GM12878 (cell line): Measurements from ENCODE around the gene ACSL3. TPM values are rescaled to one million over a fixed set of nuclear protein-coding genes. Genes with fewer than 3 reads are reported as not detected.

Source experiments
- ATF3 ChIP-seq: IDR thresholded peaks from 2 replicates; pipeline ENCODE4 v1.6.1; 2011; ENCODE audit warnings: low read depth, mild to moderate bottlenecking, low read length, moderate library complexity, borderline replicate concordance; ENCODE audit errors: extremely low read depth
- BHLHE40 ChIP-seq, 2 experiments: fragments of 450-650 bp in 1 of 2; IDR thresholded peaks; 2 replicates each; pipeline ENCODE4 v1.6.1; 2011 to 2017; ENCODE audit warnings: low read depth in 2 of 2, borderline replicate concordance in 1 of 2, improper control_type of control experiment in 1 of 2, low read length in 1 of 2, mild to moderate bottlenecking in 1 of 2
- CUX1 ChIP-seq: IDR thresholded peaks from 2 replicates; pipeline ENCODE4 v1.6.1; 2012; ENCODE audit warnings: improper control_type of control experiment, low read depth, low read length; ENCODE audit not compliant: insufficient replicate concordance
- HDAC2 ChIP-seq: fragments of 200-600 bp; sonication (generic); IDR thresholded peaks from 2 replicates; pipeline ENCODE4 v1.6.1; 2017
- HDAC6 ChIP-seq: fragments of 200-600 bp; sonication (generic); IDR thresholded peaks from one replicate; pipeline ENCODE4 v1.8.0; 2017; ENCODE audit warnings: antibody characterized with exemption; ENCODE audit not compliant: unreplicated experiment
- IRF4 ChIP-seq: IDR thresholded peaks from 2 replicates; pipeline ENCODE4 v1.6.1; 2011; ENCODE audit warnings: low read depth, low read length
- IRF5 ChIP-seq: fragments of 450-650 bp; IDR thresholded peaks from 2 replicates; pipeline ENCODE4 v1.6.1; 2017; ENCODE audit warnings: borderline replicate concordance
- LARP7 ChIP-seq: fragments of 450-650 bp; IDR thresholded peaks from 2 replicates; pipeline ENCODE4 v1.6.1; 2017; ENCODE audit warnings: mild to moderate bottlenecking
- MEF2A ChIP-seq: IDR thresholded peaks from 2 replicates; pipeline ENCODE4 v1.6.1; 2011; ENCODE audit warnings: low read depth, mild to moderate bottlenecking, low read length, moderate library complexity; ENCODE audit not compliant: insufficient read depth
- MTA2 ChIP-seq: fragments of 450-650 bp; IDR thresholded peaks from 2 replicates; pipeline ENCODE4 v1.6.1; 2016; ENCODE audit warnings: low read depth, mild to moderate bottlenecking, moderate library complexity
- NRF1 ChIP-seq: conservative IDR thresholded peaks from 2 replicates; pipeline ENCODE4 v1.6.1; 2011; ENCODE audit warnings: mild to moderate bottlenecking, low read depth, low read length, improper control_type of control experiment
- RAD51 ChIP-seq: fragments of 450-650 bp; IDR thresholded peaks from 2 replicates; pipeline ENCODE4 v1.6.1; 2016; ENCODE audit warnings: moderate library complexity, mild to moderate bottlenecking, inconsistent platforms
- SIN3A ChIP-seq: IDR thresholded peaks from 2 replicates; pipeline ENCODE4 v1.6.1; 2012; ENCODE audit warnings: low read depth, low read length, improper control_type of control experiment
- SMAD1 ChIP-seq: fragments of 450-650 bp; IDR thresholded peaks from 2 replicates; pipeline ENCODE4 v1.6.1; 2018; ENCODE audit warnings: mild to moderate bottlenecking, low read depth; ENCODE audit not compliant: partially characterized antibody
- SMARCA5 ChIP-seq: fragments of 450-650 bp; IDR thresholded peaks from 2 replicates; pipeline ENCODE4 v1.6.1; 2017; ENCODE audit warnings: mild to moderate bottlenecking
- SREBF1 ChIP-seq: IDR thresholded peaks from 2 replicates; pipeline ENCODE4 v1.6.1; 2012; ENCODE audit warnings: mild to moderate bottlenecking, low read length
- TAF1 ChIP-seq: IDR thresholded peaks from 2 replicates; pipeline ENCODE4 v1.6.1; 2011; ENCODE audit warnings: mild to moderate bottlenecking, low read depth, low read length, borderline replicate concordance
- YY1 ChIP-seq: IDR thresholded peaks from 2 replicates; pipeline ENCODE4 v1.6.1; 2011; ENCODE audit warnings: low read depth, mild to moderate bottlenecking, low read length
- ZBTB11 ChIP-seq: fragments of 450-650 bp; formaldehyde crosslinking; IDR thresholded peaks from 2 replicates; pipeline ENCODE4 v1.5.0; 2022; ENCODE audit warnings: mild to moderate bottlenecking, missing genetic modification characterization
- polyA plus RNA-seq, 11 experiments: library from polyadenylated mRNA; depleted of rRNA in 4 of 11; unstranded in 6 of 11; stranded (reverse) in 5 of 11; fragments of >200 nt; fragmentation: Nextera tagmentation in 4 of 11; fragmentation: Illumina TruSeq in 1 of 11; extraction: Ambion mirVana in 4 of 11; extraction: Trizol in 1 of 11; gene quantifications; 1 replicate in 1 of 11; 2 replicates in 10 of 11; pipeline versions ENCODE4 v1.2.1 to v1.2.3, GENCODE V29; 2011 to 2016; ENCODE audit warnings: inconsistent platforms in 2 of 11, missing spikeins in 2 of 11, low read depth in 1 of 11
- total RNA-seq, 4 experiments: library from RNA; depleted of rRNA in 3 of 4; stranded (reverse); fragments of >200 nt in 3 of 4; fragmentation: Illumina TruSeq in 1 of 4; extraction: Trizol in 1 of 4; gene quantifications; 2 replicates each; pipeline versions ENCODE4 v1.2.1 to v1.2.3, GENCODE V29; 2013 to 2021

The ACSL3 gene
- total and polyA plus RNA-seq, 10 of the 15 experiments (the other 5 are each of a cell fraction or from before 2014, with no cell fraction given), result 15.6 to 83.9 (median 56.7) TPM

GRCh38 chr2:222912117-222912516 is 51.3 kb downstream of the ACSL3 start (continued):
- 0 out of 2 replicates have a peak, but pooled peaks have one; percentile 32 for TF ChIP-seq SIN3A
- no peak for TF ChIP-seq YY1
- no peak for TF ChIP-seq IRF5
- TF ChIP-seq LARP7, result no peak
- no peak for TF ChIP-seq HDAC6
- peak in 1 of 2 experiments; percentile 49; a peak in 2 of 4 replicates for TF ChIP-seq BHLHE40 (IDR thresholded peaks at IDR 0.05; ENCODE audit: borderline replicate concordance in 1 of 2, low read depth in 2 of 2, low read length in 1 of 2)
- no peak for TF ChIP-seq RAD51
- TF ChIP-seq IRF4, result peak; percentile 50; the same call in 1 of the 2 replicates
- no peak for TF ChIP-seq SMAD1
- TF ChIP-seq TAF1, result no peak
- 0 out of 2 replicates have a peak, but pooled peaks have one; percentile 27 for TF ChIP-seq SMARCA5
- TF ChIP-seq MTA2, result peak; percentile 81
- no peak for TF ChIP-seq MEF2A
- TF ChIP-seq SREBF1, result no peak
- TF ChIP-seq CUX1, result peak; percentile 10
- no peak for TF ChIP-seq ZBTB11 (CRISPR knock-in tag)
- TF ChIP-seq HDAC2, result no peak
- no peak for TF ChIP-seq NRF1
- TF ChIP-seq ATF3, result no peak
